Stimulated activated CD8-positive, alpha-beta memory T cell treated with anti-CD3 and anti-CD28 coated beads, Interleukin-4, amount 100 ng/mL, for 1 hour (primary cell): ENCODE data around the gene SIGMAR1.
A peak's percentile ranks its signal among the peaks of the same experiment; 100 is the strongest.
"Not testable (repeated sequence)": the region's sequence is repeated elsewhere in the genome, so short reads cannot be mapped to it uniquely, and the experiment has no call there.

Experiments used
- DNase-seq, 2 donors: peaks; one replicate each; pipeline ENCODE4 v3.0.0-alpha.2; 2020; ENCODE audit warnings: low read depth in 2 of 2, low spot score in 1 of 2

The SIGMAR1 gene

DNA sequence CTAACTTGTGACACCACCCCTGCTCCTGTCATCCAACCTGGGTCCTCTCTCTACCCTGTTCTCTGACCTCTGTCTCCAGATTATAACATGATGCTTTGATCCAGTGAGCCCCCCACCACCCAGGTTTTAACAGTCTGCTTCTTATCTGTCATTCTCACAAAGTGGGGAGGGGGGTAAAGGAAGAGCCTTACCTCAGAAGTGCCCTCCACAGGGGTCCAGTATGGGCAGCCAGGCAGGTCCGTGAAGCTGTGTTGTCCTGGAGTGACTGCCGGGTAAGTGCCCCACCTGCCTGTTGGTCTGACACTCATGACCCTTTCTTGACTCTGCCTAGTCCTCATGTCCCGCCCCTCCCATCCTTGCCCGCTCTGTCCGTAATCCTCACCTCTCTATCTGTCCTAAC is 17.8 kb upstream of the SIGMAR1 start:
- DNase-seq = no peak

DNA sequence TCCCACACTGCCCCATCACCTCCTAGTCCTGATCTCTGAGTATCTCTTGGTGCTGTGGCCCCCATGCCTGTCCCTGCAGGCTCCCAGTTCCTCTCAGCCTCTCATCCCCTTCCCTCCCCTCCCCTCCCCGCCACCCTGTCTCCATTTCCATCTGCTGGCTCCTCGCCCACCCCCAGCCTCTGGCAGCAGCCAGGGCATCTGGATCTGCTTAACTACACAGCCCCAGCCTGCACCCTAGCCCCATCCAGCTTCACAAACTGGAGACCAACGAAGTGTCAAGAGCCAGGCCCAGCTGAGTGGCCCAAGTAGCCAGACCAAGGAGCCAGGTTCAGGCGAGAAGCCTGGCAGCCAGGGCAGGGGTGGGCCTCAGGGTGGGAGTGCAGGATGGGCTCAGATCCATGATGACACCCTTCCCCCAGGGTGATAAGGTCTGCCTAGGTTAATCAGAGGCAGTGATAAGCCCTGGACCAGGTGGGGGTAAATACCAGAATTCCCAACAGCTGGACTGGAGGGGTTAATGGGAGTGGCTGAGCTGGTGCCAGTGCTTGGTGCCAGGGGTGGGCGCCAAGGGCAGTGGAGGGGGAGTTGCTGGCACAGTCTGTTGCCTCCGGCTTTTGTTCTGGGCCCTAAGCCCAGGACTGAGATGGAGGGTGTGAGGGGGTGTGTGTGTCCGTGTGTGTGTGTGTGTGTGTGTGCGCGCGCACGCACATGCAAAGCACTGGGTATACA is 16.9 kb upstream of the SIGMAR1 start:
- DNase-seq = no peak

DNA sequence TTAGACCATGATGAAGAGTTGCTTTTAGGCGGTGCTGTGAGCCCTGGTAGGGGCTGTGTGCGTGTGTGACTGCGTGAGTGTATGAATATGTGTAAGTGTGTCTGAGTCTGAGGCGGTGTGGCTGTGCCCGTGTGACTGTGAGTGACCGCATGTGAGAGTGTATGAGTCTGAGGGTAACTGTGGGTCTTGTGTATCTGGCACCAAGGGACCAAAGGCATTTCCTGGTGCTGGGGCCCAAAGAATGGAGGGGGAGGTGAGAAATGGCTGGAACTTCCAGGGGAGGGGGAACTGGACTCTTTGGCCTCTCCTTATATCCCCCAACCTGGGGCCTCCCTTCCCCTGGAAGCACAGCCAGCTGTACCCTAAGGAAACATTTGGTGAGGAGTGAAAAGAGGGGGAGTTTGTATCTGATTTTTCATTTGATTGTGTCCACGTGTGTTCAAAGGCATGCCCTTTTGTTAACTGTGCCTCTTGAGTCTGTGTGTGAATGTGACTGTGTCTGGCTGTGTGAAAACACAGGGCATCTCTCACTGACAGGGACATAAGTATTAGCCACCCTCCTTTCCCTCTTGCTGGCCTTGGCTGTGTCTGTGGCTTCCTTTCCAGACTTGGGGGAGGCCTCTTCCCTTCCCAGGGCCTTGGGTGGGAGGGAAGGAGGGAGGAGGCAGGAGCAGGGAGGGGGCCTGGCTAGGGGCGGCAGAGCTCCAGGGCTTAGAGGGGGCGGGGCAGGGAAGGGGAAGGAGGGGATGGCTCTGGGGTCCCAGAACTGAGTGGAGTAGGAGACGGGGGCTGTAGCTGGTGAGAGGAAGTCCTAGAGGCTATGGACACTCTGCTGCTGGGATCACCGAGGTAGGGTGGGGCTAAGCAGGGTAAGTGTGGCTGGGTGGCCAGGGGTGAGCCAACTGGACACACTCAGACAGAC is 15.8 kb upstream of the SIGMAR1 start:
- DNase-seq = no peak

DNA sequence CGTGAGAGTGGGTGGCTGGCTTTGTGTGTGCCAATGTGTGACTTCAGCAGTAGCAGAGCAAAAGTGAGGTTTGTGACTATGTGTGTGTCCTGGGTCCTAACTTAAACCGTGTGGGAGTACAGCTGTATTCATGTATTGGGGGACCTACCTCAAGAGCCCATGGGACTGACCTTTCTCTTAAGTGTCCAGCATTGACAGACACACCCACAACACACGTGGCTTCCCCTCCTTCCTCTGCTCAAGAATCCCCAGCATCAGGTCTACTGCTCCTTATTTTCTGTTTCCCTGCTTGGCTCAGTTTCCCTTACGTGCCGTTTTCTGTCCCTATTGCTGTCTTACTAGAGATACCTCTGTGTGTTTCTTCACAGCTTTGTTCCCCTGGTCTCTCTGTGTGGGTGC is 15.0 kb upstream of the SIGMAR1 start:
- no peak for DNase-seq

DNA sequence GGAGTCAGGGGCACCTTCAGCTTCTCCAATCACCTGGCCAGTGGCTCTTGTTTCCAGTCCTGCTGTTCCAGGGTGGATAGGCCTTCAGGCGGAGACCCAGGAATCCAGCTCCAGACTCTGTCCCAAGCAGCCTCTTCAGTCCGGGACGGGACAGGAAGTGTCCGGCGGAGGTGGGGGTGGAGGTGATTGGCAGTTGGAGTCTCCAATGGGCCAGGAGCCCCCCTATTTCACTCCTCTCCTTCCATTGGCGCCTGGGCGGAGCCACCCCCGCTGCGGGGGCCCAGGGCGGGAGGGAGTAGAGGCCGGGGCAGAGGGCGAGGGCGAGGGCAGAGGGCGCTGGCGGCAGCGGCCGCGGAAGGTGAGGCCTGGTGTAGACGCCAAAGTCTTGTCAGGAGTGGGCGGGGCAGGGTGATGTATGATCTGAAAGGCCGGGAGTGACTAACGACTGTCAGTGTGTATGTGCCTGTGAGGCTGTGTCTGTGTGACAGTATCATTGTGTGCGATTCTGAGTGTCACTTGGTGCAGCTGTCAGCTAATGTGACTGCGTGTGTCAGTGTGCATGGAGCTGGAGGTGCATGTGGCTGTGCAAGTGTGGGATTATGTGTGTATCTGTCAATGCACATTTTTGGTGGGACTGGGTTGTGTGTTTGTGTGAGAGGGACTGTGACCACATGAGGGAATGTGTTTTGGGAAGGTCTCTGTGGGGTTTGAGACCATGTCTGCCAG is 14.5 kb upstream of the SIGMAR1 start, which contains the start of gene IL11RA:
TSS of gene IL11RA (plus strand) at position 310 of the 726 bp plus-strand sequence. CDS start 3,033 bp downstream, outside the sequence.
- no peak for DNase-seq

DNA sequence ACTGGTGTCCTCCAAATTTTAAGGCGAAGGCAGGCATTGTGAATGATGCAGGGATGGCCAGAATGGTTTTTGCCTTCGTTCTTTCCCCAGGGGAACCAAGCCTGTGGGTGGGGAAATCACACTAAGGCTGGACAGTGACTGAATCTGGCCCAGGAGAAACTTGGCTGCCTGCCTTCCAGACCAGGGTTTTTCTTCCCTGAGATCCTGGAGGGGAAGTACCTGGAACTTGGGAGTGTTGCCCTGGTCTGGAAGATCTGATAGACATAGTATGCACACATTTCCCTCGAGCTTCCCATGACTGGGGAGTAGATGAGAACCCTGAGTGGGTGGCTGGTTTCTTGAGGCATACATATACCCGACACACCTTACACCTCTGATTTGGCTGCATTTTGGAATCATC is 13.7 kb upstream of the SIGMAR1 start:
- DNase-seq = no peak

DNA sequence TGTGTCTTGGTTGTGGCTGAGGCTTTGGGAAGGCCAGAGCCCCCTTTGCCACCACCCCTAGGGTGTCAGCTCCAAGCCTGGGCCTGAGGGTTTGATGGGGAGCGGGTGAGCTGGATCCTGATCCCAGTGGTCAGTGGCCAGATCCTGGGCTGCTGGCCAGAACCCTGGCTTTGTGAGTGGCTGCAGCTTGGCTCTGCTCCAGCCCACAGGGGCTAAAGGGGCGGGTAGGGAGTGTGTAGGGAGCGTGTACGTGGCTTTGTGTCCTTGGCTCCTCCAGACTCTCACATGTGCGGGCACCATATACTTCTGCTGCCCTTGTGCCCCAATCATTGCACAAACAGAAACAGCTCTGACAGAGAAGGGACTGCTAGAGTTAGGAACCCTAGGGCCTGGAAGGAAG is 13.2 kb upstream of the SIGMAR1 start:
- no peak for DNase-seq

DNA sequence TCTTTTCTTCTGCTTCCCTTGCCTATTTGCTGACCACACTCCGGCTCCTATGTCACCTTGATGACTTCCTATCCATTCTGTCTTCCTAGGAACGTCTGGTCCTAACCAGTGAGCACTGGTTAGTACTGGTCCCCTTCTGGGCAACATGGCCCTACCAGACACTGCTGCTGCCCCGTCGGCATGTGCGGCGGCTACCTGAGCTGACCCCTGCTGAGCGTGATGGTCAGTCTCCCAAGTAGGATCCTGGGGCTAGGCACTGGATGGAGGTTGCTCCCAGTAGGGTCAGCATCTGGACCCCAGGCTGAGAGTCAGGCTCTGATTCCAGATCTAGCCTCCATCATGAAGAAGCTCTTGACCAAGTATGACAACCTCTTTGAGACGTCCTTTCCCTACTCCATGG is 11.1 kb upstream of the SIGMAR1 start:
- DNase-seq = no peak

DNA sequence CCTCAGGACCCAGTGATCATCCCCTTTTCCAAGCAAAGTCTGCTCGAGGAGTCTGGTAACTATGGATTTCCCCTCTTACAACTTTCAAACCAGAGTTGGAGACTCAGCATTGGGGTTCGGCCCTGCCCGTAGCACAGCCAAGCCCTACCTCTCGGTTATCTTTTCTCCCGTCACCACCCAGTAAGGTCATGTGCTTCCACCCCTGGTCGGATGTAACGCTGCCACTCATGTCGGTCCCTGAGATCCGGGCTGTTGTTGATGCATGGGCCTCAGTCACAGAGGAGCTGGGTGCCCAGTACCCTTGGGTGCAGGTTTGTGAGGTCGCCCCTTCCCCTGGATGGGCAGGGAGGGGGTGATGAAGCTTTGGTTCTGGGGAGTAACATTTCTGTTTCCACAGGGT is 10.1 kb upstream of the SIGMAR1 start:
- no peak for DNase-seq

DNA sequence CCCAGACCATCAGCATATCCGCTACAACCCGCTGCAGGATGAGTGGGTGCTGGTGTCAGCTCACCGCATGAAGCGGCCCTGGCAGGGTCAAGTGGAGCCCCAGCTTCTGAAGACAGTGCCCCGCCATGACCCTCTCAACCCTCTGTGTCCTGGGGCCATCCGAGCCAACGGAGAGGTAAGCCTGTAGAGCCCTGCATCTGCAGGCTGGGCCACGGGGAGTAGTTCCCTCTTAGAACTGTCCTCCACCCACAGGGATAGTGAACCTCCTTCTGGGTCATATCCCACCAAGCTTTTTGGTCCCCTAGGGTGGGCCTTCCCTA is 9.5 kb upstream of the SIGMAR1 start:
- no peak for DNase-seq

DNA sequence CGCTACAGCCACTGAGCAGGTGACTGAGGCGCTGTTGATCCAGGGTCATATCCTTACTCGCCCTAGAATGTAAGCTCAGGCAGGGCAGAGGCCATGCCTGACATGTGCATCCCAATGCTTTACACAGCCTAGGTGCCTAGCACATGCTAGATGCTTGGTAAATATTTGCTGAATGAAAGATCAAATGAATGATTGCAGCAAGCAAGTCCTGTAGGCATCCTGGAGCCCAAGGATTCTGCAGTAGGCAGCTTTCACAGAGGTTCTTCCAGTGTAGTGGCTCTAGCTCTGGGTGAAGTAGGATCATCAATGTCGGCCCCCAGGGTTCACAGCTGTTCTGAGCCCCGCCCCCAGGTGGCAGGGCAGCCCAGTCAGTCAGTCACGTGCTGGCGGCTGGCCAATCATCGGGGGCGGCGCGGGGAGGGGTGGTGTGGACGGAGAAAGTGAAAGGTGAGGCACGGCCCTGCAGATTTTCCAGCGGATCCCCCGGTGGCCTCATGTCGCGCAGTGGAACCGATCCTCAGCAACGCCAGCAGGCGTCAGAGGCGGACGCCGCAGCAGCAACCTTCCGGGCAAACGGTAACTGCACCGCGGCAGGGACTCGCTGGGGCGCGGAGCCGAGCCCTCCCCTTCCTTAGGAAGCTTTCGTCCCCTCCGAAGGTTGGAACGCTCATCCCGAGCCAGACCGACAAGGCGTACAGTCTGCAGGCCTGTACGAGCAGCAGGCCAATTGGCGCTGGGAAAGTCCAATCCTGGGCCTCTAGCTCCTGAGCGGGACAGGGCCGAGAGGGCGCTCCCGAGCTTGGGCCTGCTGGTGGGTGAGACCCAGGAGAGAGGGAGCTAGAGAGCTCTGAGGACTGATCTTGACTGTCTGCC is 8.9 kb upstream of the SIGMAR1 start, which contains the start of gene GALT:
TSS of gene GALT (plus strand) at position 465 of the 873 bp plus-strand sequence. CDS start at position 495, 30 bp downstream.
- peak; percentile 92 to 95 for DNase-seq

DNA sequence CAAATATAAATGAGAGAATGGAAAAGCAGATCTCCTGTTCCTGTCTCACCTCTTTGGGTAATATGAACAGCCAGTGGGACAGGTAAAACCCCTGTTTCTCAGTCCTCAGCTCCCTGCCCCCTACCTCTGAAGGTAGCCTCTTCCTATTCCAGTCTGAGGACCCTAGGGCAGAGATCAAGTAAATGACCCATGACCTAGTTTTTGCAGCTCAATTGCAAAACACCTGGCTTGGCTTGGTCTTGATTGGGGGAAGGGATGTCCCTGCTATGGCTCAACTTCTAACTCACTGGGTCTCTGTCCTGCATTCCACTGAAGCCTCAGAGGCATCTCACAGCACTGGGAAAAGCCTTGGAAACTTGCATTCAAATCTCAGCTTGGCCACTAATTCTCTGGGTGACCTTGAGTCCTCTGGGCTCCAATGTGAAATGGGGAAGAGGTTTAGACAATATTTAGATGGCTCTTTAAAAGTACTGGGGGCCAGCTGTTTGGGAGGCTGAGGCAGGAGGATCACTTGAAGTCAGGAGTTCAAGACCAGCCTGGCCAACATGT is 7.3 kb upstream of the SIGMAR1 start:
- no peak for DNase-seq

DNA sequence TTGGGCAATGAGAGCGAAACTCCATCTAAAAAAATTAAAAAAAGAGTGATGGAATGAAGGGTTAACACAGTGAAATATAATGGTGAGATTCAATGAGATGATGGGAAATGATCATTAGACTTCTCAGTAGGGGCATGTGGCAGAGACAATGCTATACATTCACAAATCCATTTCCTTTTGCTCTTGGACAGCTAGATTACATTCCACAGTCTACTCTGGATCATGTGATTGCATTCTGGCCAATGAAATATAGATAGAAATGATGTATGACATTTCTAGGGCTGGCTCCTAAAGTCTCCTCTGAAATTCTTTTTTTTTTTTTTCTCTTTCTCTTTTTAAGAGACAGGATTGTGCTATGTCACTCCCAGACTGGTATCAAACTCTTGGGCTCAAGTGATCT is 5.1 kb upstream of the SIGMAR1 start:
- no peak for DNase-seq

DNA sequence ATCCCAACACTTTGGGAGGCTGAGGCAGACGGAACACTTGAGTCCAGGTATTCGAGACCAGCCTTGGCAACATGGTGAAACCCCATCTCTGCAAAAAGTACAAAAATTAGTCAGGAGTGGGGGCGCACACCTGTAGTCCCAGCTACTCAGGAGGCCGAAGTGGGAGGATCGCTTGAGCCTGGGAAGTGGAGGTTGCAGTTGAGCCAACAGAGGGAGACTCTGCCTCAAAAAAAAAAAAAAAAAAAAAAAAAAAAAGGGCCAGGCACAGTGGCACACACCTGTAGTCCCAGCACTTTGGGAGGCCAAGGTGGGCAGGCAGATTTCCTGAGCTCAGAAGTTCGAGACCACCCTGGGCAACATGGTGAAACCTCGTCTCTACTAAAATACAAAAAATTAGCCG is 1.7 kb upstream of the SIGMAR1 start:
- DNase-seq = not testable (repeated sequence)

DNA sequence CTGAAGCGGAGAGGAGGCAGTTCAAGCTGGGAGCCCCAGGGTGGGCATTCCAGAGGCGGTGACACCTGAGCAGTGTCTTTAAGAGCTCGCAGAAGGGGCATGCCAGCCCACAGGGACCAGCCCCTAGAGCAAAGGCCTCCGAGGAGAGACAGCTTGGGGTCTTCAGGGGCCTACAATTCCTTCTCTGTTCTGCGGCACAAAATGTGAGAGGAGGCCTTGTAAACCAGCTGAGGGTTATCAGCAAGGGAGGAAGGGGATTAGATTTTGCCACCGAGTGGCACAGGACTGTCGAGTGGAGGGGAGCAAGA is 505 bp upstream of the SIGMAR1 start:
- no peak for DNase-seq

DNA sequence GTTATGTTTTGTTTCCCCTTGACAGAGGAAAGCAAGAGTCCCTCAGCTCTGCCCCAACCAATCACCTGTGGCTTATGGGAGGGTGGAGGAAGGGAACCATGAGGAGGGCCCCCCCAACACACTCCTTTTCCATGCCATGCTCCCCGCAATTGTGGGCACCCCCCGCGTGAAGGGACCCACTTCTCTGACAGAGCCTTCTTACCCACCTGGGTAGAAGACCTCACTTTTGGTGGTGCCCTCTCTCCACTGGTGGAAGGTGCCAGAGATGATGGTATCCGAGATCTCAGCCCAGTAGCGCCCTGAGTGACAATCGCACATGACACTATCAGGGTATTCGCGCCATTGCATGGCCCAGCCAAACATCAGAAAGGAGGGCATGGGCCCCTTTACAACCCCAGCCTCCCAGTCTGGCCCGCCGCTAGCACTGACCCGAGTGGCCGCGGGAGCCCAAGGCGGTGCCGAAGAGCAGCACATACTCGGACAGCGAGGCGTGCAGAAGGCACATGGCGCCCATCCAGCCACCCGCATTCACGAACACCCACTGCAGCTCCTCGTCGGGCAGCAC is 714 bp downstream of the SIGMAR1 start:
- no peak for DNase-seq

DNA sequence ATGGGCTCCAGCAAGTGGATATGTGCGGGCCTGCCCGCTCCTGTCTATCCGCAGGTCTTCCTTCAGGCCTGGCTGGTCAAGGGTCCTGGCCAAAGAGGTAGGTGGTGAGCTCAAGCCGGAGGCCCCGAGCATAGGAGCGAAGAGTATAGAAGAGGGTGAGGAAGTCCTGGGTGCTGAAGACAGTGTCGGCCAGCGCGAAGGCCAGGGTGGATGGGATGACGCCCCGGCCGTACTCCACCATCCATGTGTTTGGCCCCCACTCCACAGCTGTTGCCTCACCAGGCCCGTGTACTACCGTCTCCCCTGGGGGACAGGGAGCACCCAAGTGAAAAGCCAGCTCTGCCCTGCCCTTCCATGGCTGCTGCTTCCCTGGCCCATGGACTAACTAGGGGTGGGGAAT is 2.0 kb downstream of the SIGMAR1 start:
- no peak for DNase-seq

DNA sequence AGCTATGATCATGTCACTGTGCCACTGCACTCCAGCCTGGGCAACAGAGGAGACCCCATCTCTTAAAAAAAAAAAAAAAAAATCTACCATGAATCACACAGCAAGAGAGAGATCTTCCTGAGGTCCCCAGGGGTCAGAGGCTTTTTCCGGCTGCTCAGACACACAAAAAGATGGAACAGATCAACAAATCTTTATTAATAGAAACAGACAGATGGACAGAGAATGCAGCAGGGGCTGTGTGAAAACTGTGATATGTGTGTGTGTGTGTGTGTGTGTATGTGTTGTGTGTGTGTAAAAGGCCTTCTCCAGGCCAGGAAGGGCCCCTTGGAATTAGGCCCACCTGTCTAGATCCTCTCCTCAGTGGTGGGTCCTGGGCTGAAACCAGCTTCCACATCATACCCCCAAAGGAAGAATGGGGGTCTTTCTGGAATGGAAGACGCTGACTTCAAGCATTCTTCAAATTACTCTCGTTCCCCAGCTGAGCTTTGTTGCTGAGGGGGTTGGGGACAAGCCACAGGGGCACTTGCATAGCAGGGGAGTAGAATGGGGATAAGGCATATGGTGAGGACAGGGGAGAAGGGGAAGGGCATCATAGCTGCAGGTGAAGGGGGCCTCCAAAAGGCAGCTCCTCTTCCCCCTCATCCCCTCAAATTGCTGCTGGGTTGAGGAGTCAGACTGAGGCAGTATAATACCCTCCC is 2.9 kb downstream of the SIGMAR1 start:
- no peak for DNase-seq

DNA sequence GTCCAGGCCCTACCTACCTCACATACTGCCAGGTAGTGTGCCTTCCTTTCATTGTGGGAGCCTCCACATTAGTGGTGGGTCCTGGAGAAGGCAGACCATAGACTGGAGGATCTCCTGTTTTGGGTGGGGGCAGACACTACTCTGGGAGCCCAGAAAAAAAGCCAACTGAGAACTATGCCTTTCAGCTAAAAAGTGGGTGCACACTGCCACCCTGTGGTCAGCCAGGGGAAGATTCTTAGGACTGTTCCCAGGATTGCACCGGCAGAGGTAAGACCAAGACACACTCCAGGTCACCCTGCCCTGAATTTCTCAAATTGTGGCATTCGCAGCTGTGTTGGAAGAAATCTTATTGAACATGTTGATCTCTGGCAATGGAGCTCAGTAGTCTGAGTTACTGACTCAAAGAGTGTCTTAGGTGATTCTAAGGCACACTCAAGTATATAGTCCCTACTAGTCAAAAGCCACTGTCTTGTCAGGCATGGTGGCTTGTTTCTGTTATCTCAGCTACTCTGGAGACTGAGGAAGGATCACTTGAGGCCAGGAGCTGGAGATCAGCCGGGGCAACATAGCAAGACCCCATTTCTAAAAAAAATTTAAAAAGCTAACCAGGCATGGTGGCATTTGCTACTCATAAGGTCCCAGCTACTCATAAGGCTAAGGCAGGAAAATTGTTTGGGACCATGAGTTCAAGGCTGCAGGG is 3.6 kb downstream of the SIGMAR1 start:
- DNase-seq = peak in 1 of 2 donors; percentile 55
